ENCODE results near the gene SOX11. TPM values are rescaled to one million over a fixed set of nuclear protein-coding genes. Genes with fewer than 3 reads are reported as not detected.
"Not testable (repeated sequence)": the region's sequence is repeated elsewhere in the genome, so short reads cannot be mapped to it uniquely, and the experiment has no call there.

The SOX11 gene
- total RNA-seq (2013): under 0.01 TPM
- polyA plus RNA-seq (not detected), polyA minus RNA-seq (not detected in 2 replicates), total RNA-seq (0 to 60.2 (median 0.05) reads per million in 11 experiments)

- H3K36me3 ChIP-seq (replicated peaks in 1 of 2; ENCODE audit: control insufficient read depth in 1 of 2, insufficient read depth in 2 of 2, low read length in 2 of 2): no peaks in the 10 kb centered on the region
- no peak within 1 kb of the TSS for H2AFZ ChIP-seq (ENCODE audit: insufficient read depth, low read depth, low read length, poor library complexity, severe bottlenecking)
- 2% methylated on average over 34 of the region's 60 CpGs for WGBS (ENCODE audit: insufficient coverage)
- peaks cover 0 to 31% (median 16%) of the 10 kb centered on the region in 7 donors for H3K9me3 Mint-ChIP-seq
- no peak within 1 kb of the TSS for H3K9ac ChIP-seq (ENCODE audit: insufficient read depth, low read length, poor library complexity, severe bottlenecking)
- no peak for DNase-seq
- peaks cover 0 to 14% of the 10 kb centered on the region in 2 donors for H3K9me3 ChIP-seq (replicated peaks in 1 of 2; ENCODE audit: control insufficient read depth in 1 of 2, insufficient read depth in 1 of 2, low read length in 2 of 2)
- no peak within 1 kb of the TSS for H3K27ac ChIP-seq (ENCODE audit: low read depth in 1 of 2, low read length in 2 of 2)
- H4K20me1 ChIP-seq (ENCODE audit: insufficient read depth, low read length): no peaks in the 10 kb centered on the region
- TF ChIP-seq CTCF (IDR thresholded peaks at IDR 0.05): no peak
- peak within 1 kb of the TSS in 1 of 2 donors; percentile 84 for H3K4me3 Mint-ChIP-seq
- peak within 1 kb of the TSS; percentile 19 for H3K4me2 ChIP-seq (replicated peaks; ENCODE audit: extremely low read depth, low read length, poor library complexity, severe bottlenecking)
- intact Hi-C loops (cut with micrococcal nuclease): no loop called here
- peaks cover 48 to 70% of the 10 kb centered on the region in 2 donors for H3K27me3 ChIP-seq (ENCODE audit: control insufficient read depth in 2 of 2, insufficient read depth in 2 of 2, low read length in 2 of 2)
- H3K27me3 Mint-ChIP-seq (ENCODE audit: low read depth in 3 of 3): peaks cover 60 to 77% (median 67%) of the 10 kb centered on the region in 3 donors
- H3K4me3 ChIP-seq (replicated peaks in 1 of 3; ENCODE audit: low read depth in 2 of 3, low read length in 3 of 3): no peak within 1 kb of the TSS
- H3K4me1 ChIP-seq (ENCODE audit: control insufficient read depth in 1 of 2, insufficient read depth in 2 of 2, low read length in 2 of 2): no peaks in the 10 kb centered on the region
- no peak within 1 kb of the TSS for H3K27ac Mint-ChIP-seq
- peaks cover 3% of the 10 kb centered on the region for H3K4me1 Mint-ChIP-seq
- peaks cover 2 to 3% of the 10 kb centered on the region in 2 donors for H3K36me3 Mint-ChIP-seq
- no peaks in the 10 kb centered on the region for H3K79me2 ChIP-seq (ENCODE audit: insufficient read depth, low read length)
These were observed at the start of gene SOX11 for GRCh38 chr2:5691985-5692529. Gene SOX11, plus strand, starts transcription at chr2:5692384. Its CDS starts 338 bp downstream, at chr2:5692722.

DNA sequence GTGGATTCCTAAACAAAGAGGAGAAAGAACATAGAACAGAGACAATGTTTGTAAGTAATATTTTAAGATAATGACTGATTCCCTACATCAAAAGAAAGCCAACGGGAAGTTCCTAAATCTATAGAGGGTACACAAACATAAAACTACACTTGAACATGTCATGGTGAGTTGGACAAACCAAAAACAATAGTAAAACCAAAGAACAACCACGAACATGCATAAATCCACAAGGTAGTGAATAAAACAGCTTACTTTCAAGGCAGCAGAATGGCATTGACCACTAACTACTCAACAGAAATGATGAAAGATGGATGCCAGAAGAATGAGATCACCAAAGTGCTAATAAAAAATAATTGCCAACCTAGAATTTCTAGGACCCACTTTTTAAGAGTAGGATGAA lies 39.5 kb upstream of the SOX11 start:
- H3K27ac Mint-ChIP-seq; H3K4me3 ChIP-seq (replicated peaks in 1 of 3; ENCODE audit: low read depth in 2 of 3, low read length in 3 of 3); H3K36me3 Mint-ChIP-seq; H2AFZ ChIP-seq (ENCODE audit: insufficient read depth, low read depth, low read length, poor library complexity, severe bottlenecking); H3K4me2 ChIP-seq (replicated peaks; ENCODE audit: extremely low read depth, low read length, poor library complexity, severe bottlenecking); H3K4me1 Mint-ChIP-seq; H3K27ac ChIP-seq (ENCODE audit: low read depth in 1 of 2, low read length in 2 of 2); H3K27me3 ChIP-seq (ENCODE audit: control insufficient read depth in 2 of 2, insufficient read depth in 2 of 2, low read length in 2 of 2); H3K4me1 ChIP-seq (ENCODE audit: control insufficient read depth in 1 of 2, insufficient read depth in 2 of 2, low read length in 2 of 2); H3K79me2 ChIP-seq (ENCODE audit: insufficient read depth, low read length); H3K9me3 ChIP-seq (replicated peaks in 1 of 2; ENCODE audit: control insufficient read depth in 1 of 2, insufficient read depth in 1 of 2, low read length in 2 of 2); intact Hi-C loops (cut with micrococcal nuclease); DNase-seq; H3K4me3 Mint-ChIP-seq; H4K20me1 ChIP-seq (ENCODE audit: insufficient read depth, low read length); H3K36me3 ChIP-seq (replicated peaks in 1 of 2; ENCODE audit: control insufficient read depth in 1 of 2, insufficient read depth in 2 of 2, low read length in 2 of 2); H3K27me3 Mint-ChIP-seq (ENCODE audit: low read depth in 3 of 3); H3K9ac ChIP-seq (ENCODE audit: insufficient read depth, low read length, poor library complexity, severe bottlenecking): not testable (repeated sequence)
- WGBS (ENCODE audit: insufficient coverage): no CpG with 5 or more reads among the region's 2 CpGs
- peaks cover 0 to 10% (median 2%) of the 10 kb centered on the region in 7 donors for H3K9me3 Mint-ChIP-seq

DNA sequence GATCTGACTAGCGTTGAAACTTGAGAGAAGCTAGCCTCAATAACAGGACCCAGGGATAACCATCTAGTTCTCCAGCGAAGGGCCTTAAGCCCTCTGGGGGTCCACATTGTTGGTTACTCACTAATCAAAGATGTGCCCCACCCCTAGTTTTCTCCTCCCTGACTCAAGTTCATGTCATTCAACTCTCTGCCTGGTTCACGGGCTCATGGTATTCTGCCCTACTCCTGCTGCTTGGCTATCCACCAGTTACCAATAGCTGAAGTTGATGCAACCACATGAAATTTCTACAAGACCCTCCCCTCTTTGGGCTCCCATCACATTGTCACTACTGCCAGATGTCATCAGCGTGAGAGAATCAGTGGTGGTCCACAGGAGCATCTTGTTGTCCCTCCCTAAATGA lies 38.4 kb upstream of the SOX11 start:
- H3K9me3 Mint-ChIP-seq: peaks cover 0 to 12% (median 5%) of the 10 kb centered on the region in 7 donors
- H3K9ac ChIP-seq (ENCODE audit: insufficient read depth, low read length, poor library complexity, severe bottlenecking); H4K20me1 ChIP-seq (ENCODE audit: insufficient read depth, low read length); H3K79me2 ChIP-seq (ENCODE audit: insufficient read depth, low read length); H3K27me3 ChIP-seq (ENCODE audit: control insufficient read depth in 2 of 2, insufficient read depth in 2 of 2, low read length in 2 of 2); H3K4me1 ChIP-seq (ENCODE audit: control insufficient read depth in 1 of 2, insufficient read depth in 2 of 2, low read length in 2 of 2); H3K9me3 ChIP-seq (replicated peaks in 1 of 2; ENCODE audit: control insufficient read depth in 1 of 2, insufficient read depth in 1 of 2, low read length in 2 of 2); H3K4me3 Mint-ChIP-seq; DNase-seq; H2AFZ ChIP-seq (ENCODE audit: insufficient read depth, low read depth, low read length, poor library complexity, severe bottlenecking); H3K4me3 ChIP-seq (replicated peaks in 1 of 3; ENCODE audit: low read depth in 2 of 3, low read length in 3 of 3); H3K4me2 ChIP-seq (replicated peaks; ENCODE audit: extremely low read depth, low read length, poor library complexity, severe bottlenecking); H3K27ac ChIP-seq (ENCODE audit: low read depth in 1 of 2, low read length in 2 of 2); H3K4me1 Mint-ChIP-seq; intact Hi-C loops (cut with micrococcal nuclease); H3K36me3 ChIP-seq (replicated peaks in 1 of 2; ENCODE audit: control insufficient read depth in 1 of 2, insufficient read depth in 2 of 2, low read length in 2 of 2); H3K36me3 Mint-ChIP-seq; H3K27me3 Mint-ChIP-seq (ENCODE audit: low read depth in 3 of 3): not testable (repeated sequence)
- WGBS (ENCODE audit: insufficient coverage): 91% methylated on average over 1 of the region's 4 CpGs
- peak overlapping the region in 1 of 7 donors; percentile 15 for H3K27ac Mint-ChIP-seq

All from CD14-positive monocyte (primary cell).